AG04450 (cell line): ENCODE data around the gene UQCC2. TPM values are rescaled to one million over a fixed set of nuclear protein-coding genes. Genes with fewer than 3 reads are reported as not detected.

ENCODE experiments used
- CTCF ChIA-PET: fragments of 300-600, 350-600 bp; formaldehyde crosslinking; extraction: SDS; loops from one replicate; lab custom pipeline; 2022; ENCODE audit warnings: antibody characterized with exemption, inconsistent platforms; lab: Charles Lee
- POLR2A ChIA-PET: fragments of 350-600 bp; formaldehyde crosslinking; extraction: SDS; loops from one replicate; lab custom pipeline; 2021; ENCODE audit warnings: antibody characterized with exemption, inconsistent platforms; lab: Yijun Ruan, JAX
- DNase-seq: peaks from one replicate; pipeline ENCODE4 v3.0.0-alpha.2; 2011; ENCODE audit warnings: low read depth, low spot score
- H3K27ac ChIP-seq: one replicate; pipeline ENCODE4 v1.5.1; 2012; ENCODE audit warnings: low read depth, low read length, control low read depth
- H3K27me3 ChIP-seq: one replicate; pipeline ENCODE4 v1.6.0; 2012; ENCODE audit warnings: low read length; ENCODE audit not compliant: control insufficient read depth, insufficient read depth
- H3K4me3 ChIP-seq: 2 replicates; pipeline ENCODE4 v1.5.1; 2011; ENCODE audit warnings: mild to moderate bottlenecking, low read depth, low read length, control low read depth
- H3K9me3 ChIP-seq: 2 replicates; pipeline ENCODE4 v1.5.1; 2012; ENCODE audit warnings: low read length; ENCODE audit not compliant: control insufficient read depth, insufficient read depth
- polyA plus RNA-seq: library from polyadenylated mRNA; depleted of rRNA; stranded (reverse); fragments of >200 nt; gene quantifications from 2 replicates; pipeline ENCODE4 v1.2.3, GENCODE V29; 2011
- TF ChIP-seq, protein P1 (sequence below): IDR thresholded peaks from 2 replicates; pipeline ENCODE4 v1.5.1; 2011; ENCODE audit warnings: low read depth, low read length, control low read depth, inconsistent platforms

The UQCC2 gene
- polyA plus RNA-seq, 1 experiment = 67.9 TPM

DNA sequence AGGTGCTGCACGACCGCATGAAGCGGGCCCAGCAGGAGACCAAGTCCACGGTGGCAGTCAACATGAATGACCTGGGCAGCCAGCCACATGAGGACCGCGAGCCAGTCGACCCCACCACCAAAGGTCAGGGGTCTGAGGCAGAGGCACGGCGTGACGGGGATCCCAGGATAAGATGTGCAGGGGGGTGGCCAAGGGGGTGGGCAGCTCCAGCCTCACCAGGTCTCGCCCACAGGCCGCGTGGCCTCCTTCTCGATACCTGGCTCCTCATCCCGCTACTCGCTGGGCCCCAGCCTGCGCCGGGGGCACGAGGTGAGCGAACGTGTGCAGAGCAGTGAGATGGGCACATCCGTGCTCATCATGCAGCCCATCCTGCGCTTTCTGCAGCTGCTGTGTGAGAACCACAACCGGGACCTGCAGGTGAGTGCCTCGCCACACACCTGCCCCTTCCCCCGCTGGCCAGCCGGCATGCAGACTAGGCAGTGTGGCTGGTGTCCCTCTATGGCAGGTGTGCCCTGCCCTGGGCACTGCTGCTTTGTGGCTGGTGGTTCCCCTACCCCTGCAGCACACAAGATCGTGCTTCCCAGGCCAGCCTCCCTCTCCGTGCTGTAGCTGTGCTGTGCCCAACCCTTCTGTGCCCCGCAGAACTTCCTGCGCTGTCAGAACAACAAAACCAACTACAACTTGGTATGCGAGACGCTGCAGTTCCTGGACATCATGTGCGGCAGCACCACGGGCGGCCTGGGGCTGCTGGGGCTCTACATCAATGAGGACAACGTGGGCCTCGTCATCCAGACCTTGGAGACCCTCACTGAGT is 25.9 kb downstream of the UQCC2 start:
- ChIA-PET POLR2A (no interaction called here), CTCF (no interaction called here)
- Histone ChIP-seq H3K9me3 (no peaks in the 10 kb centered on the region; the same call in 1 of the 2 replicates), H3K4me3 (no peak overlapping the region), H3K27me3 (no peaks in the 10 kb centered on the region), H3K27ac (no peak overlapping the region)
- DNase-seq = no peak
- TF ChIP-seq, protein P1, sequence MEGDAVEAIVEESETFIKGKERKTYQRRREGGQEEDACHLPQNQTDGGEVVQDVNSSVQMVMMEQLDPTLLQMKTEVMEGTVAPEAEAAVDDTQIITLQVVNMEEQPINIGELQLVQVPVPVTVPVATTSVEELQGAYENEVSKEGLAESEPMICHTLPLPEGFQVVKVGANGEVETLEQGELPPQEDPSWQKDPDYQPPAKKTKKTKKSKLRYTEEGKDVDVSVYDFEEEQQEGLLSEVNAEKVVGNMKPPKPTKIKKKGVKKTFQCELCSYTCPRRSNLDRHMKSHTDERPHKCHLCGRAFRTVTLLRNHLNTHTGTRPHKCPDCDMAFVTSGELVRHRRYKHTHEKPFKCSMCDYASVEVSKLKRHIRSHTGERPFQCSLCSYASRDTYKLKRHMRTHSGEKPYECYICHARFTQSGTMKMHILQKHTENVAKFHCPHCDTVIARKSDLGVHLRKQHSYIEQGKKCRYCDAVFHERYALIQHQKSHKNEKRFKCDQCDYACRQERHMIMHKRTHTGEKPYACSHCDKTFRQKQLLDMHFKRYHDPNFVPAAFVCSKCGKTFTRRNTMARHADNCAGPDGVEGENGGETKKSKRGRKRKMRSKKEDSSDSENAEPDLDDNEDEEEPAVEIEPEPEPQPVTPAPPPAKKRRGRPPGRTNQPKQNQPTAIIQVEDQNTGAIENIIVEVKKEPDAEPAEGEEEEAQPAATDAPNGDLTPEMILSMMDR = no peak

DNA sequence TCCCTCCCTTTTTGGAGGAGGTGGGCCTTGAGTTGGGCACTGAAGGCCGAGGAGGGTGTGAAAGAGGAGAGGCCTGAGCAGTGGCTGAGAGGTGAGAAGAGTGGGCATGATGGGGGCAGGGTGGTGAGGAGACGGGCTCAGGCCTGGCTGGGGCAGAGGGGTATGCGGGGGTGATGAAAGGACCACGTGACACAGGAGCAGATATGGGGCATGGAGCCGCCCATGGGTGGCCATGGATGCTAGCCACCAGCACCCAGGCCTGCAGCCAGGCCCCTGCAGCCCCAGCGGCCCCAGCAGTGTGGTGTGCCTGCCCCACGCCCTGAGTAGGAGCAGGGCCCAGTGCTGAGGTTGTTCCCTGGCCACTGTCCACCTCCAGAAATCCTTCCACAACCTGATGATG is 26.5 kb downstream of the UQCC2 start:
- H3K27ac ChIP-seq = no peak overlapping the region
- CTCF ChIA-PET = no interaction called here
- TF ChIP-seq, protein P1 = no peak
- H3K9me3 ChIP-seq = no peaks in the 10 kb centered on the region; the same call in 1 of the 2 replicates
- H3K27me3 ChIP-seq = no peaks in the 10 kb centered on the region
- POLR2A ChIA-PET = no interaction called here
- no peak for DNase-seq
- no peak overlapping the region for H3K4me3 ChIP-seq

DNA sequence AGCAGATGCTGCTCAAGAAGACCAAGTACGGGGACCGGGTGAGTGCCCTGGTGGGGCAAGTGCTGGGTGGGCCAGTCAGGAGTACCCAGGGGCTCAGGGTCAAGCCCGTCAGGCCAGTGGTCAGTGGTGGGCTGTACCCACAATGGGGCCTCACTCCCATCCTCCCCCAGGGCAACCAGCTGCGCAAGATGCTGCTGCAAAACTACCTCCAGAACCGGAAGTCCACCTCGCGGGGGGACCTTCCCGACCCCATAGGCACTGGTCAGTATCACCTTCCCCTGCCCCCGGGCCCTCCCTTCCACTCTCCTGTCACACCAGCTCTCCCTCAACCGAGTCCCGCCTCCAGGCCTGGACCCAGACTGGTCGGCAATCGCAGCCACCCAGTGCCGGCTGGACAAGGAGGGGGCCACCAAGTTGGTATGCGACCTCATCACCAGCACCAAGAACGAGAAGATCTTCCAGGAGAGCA is 27.0 kb downstream of the UQCC2 start:
- DNase-seq = no peak
- Histone ChIP-seq H3K27me3 (no peaks in the 10 kb centered on the region), H3K9me3 (no peaks in the 10 kb centered on the region; the same call in 1 of the 2 replicates), H3K27ac (no peak overlapping the region), H3K4me3 (no peak overlapping the region)
- ChIA-PET CTCF (no interaction called here), POLR2A (no interaction called here)
- TF ChIP-seq, protein P1 = no peak

DNA sequence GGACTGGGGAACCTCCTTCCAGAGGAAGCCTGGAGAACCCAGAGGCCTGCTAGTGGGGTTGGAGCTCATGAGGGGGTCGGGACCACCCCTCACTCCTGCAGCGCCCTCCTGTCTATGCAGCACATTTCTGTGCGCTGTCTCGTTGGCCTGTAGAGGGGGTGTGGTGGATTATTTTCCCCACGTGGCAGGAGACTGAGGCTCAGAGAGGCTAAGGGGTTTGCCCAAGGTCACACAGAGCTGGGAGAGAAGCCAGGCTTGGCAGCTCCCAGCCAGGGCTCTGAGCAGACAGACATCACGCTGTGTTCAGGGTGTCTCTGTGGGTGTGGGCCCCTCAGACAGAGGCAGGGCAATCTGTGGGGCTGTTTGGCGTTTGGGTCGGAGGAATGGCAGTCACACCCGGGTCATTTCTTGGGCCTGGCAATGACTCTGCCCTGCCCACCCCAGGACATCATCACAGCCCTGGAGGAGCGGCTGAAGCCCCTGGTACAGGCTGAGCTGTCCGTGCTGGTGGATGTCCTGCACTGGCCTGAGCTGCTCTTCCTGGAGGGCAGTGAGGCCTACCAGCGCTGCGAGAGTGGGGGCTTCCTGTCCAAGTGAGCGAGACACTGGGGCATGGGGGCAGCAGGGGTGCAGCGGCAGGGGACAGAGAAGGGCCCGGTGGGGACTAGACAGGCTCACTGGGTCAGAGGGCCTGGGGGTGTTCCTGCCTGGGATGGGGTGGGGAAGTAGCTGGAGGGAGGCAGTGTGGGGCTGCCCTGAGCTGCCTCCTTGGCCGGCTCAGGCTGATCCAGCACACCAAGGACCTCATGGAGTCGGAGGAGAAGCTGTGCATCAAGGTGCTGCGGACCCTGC is 27.7 kb downstream of the UQCC2 start:
- no peaks in the 10 kb centered on the region; the same call in 1 of the 2 replicates for H3K9me3 ChIP-seq
- no peaks in the 10 kb centered on the region for H3K27me3 ChIP-seq
- H3K27ac ChIP-seq = no peak overlapping the region
- no peak overlapping the region for H3K4me3 ChIP-seq
- TF ChIP-seq, protein P1 = no peak
- no peak for DNase-seq
- ChIA-PET POLR2A (interaction anchor here (0.7 kb wide), 1 partner anchor 286 kb away, joined by 4 read pairs; no protein-coding TSS in a partner anchor), CTCF (no interaction called here)
